Testis (tissue), 3 donors: ENCODE measurements around the gene CCR6. TPM values are rescaled to one million over a fixed set of nuclear protein-coding genes. Genes with fewer than 3 reads are reported as not detected.

Source experiments
- DNase-seq: peaks from one replicate; pipeline ENCODE4 v3.0.0-alpha.2; 2019
- H3K27ac ChIP-seq, 2 donors: fragments of 200-600 bp; sonication (generic); one replicate each; pipeline ENCODE4 v1.5.1; 2019
- H3K27me3 ChIP-seq: fragments of 200-600 bp; sonication (generic); one replicate; pipeline ENCODE4 v1.5.1; 2019
- H3K36me3 ChIP-seq: fragments of 200-600 bp; sonication (generic); one replicate; pipeline ENCODE4 v1.5.1; 2017; ENCODE audit warnings: low read depth; ENCODE audit errors: missing control alignments
- H3K4me1 ChIP-seq: fragments of 200-600 bp; sonication (generic); one replicate; pipeline ENCODE4 v1.5.1; 2019
- H3K4me3 ChIP-seq, 2 donors: fragments of 200-600 bp; sonication (generic); one replicate each; pipeline ENCODE4 v1.5.1; 2017 to 2019
- H3K9me3 ChIP-seq: fragments of 200-600 bp; sonication (generic); one replicate; pipeline ENCODE4 v1.5.1; 2017
- CTCF ChIP-seq, 3 experiments: fragments of 450-650 bp in 2 of 3; fragments of 200-600 bp in 1 of 3; sonication (generic) in 1 of 3; IDR thresholded peaks; one replicate each; pipeline ENCODE4 v1.5.1; 2016 to 2019; ENCODE audit warnings: antibody characterized with exemption in 3 of 3, mild to moderate bottlenecking in 2 of 3, moderate library complexity in 1 of 3
- POLR2A ChIP-seq: fragments of 450-650 bp; IDR thresholded peaks from one replicate; pipeline ENCODE4 v1.6.1; 2017; ENCODE audit warnings: antibody characterized with exemption, mild to moderate bottlenecking, moderate library complexity
- WGBS, 2 donors: methylation state at CpG; one replicate each; pipeline ENCODE4 v1.1.5; 2018; 5-methylcytosine and 5-hydroxymethylcytosine counted together
- intact Hi-C: fragments of 100-400 bp; cut with DNase I; formaldehyde crosslinking; loops from one replicate; pipeline ENCODE4 v1.15.1; 2023; ENCODE audit warnings: low total_unique reads
- polyA plus RNA-seq: library from polyadenylated mRNA; stranded (reverse); fragments of 350-450 nt; fragmentation: Illumina TruSeq; extraction: RNeasy Lipid Tissue Mini Kit (QIAGEN cat#74804); gene quantifications from one replicate; pipeline ENCODE4 v1.2.3, GENCODE V29; 2014; ENCODE audit warnings: low read depth, low replicate concordance; ENCODE audit not compliant: insufficient read depth
- total RNA-seq, 2 donors: library from RNA; depleted of rRNA; stranded (reverse); fragments of >200 nt; gene quantifications; one replicate each; pipeline ENCODE4 v1.2.3, GENCODE V29; 2016

Gene CCR6
- total and polyA plus RNA-seq, 3 donors from 2014 or later, result 0.87 to 5.3 TPM; not detected in 1

GRCh38 chr6:167143041-167143440 is 20.1 kb downstream of the CCR6 start:
- intact Hi-C loops, result loop anchor here (10.0 kb wide), 1 partner anchor 368 kb away; no protein-coding TSS in a partner anchor
- no peaks in the 10 kb centered on the region for H3K9me3 ChIP-seq
- no peaks in the 10 kb centered on the region for H3K27me3 ChIP-seq
- no peak for DNase-seq
- 82 to 85% methylated on average over 4 to 9 of the region's 9 CpGs for WGBS, 2 donors
- TF ChIP-seq POLR2A (no peak), CTCF (IDR thresholded peaks at IDR 0.05) (no peak)
- no peak overlapping the region for H3K27ac ChIP-seq
- no peaks in the 10 kb centered on the region for H3K4me1 ChIP-seq
- no peaks in the 10 kb centered on the region for H3K36me3 ChIP-seq
- no peak overlapping the region for H3K4me3 ChIP-seq

- TF ChIP-seq CTCF (IDR thresholded peaks at IDR 0.05) (no peak), POLR2A (no peak)
- Histone ChIP-seq H3K4me3 (no peak overlapping the region), H3K27me3 (no peaks in the 10 kb centered on the region), H3K9me3 (no peaks in the 10 kb centered on the region), H3K36me3 (no peaks in the 10 kb centered on the region), H3K4me1 (no peaks in the 10 kb centered on the region), H3K27ac (no peak overlapping the region)
- intact Hi-C loops, result loop anchor here (10.0 kb wide), 1 partner anchor 371 kb away; no protein-coding TSS in a partner anchor
- DNase-seq, result no peak
- WGBS, 2 donors, result 51 to 67% methylated on average over 6 to 12 of the region's 12 CpGs
Observed at GRCh38 chr6:167145461-167145860, 22.6 kb downstream of the CCR6 start.

GRCh38 chr6:167146135-167146534 is 23.2 kb downstream of the CCR6 start:
- intact Hi-C loops, result loop anchor here (10.0 kb wide), 1 partner anchor 371 kb away; no protein-coding TSS in a partner anchor
- H3K4me1 ChIP-seq, result no peaks in the 10 kb centered on the region
- 34 to 41% methylated on average over 15 of the region's 15 CpGs for WGBS, 2 donors
- no peak overlapping the region for H3K27ac ChIP-seq
- no peak for TF ChIP-seq POLR2A
- no peak for TF ChIP-seq CTCF (IDR thresholded peaks at IDR 0.05)
- H3K9me3 ChIP-seq, result no peaks in the 10 kb centered on the region
- H3K36me3 ChIP-seq, result no peaks in the 10 kb centered on the region
- peak overlapping the region in 1 of 2 donors; percentile 1 for H3K4me3 ChIP-seq
- DNase-seq, result peak; percentile 56
- H3K27me3 ChIP-seq, result no peaks in the 10 kb centered on the region

GRCh38 chr6:167146977-167147376 is 24.1 kb downstream of the CCR6 start:
- no peaks in the 10 kb centered on the region for H3K27me3 ChIP-seq
- no peaks in the 10 kb centered on the region for H3K36me3 ChIP-seq
- H3K27ac ChIP-seq, result no peak overlapping the region
- 10 to 18% methylated on average over 11 to 16 of the region's 16 CpGs for WGBS, 2 donors
- peak; percentile 18 for DNase-seq
- no peaks in the 10 kb centered on the region for H3K9me3 ChIP-seq
- TF ChIP-seq CTCF (IDR thresholded peaks at IDR 0.05), result no peak
- no peak for TF ChIP-seq POLR2A
- H3K4me1 ChIP-seq, result no peaks in the 10 kb centered on the region
- intact Hi-C loops, result loop anchor here (10.0 kb wide), 1 partner anchor 372 kb away; no protein-coding TSS in a partner anchor
- peak overlapping the region; percentile 1 to 7 for H3K4me3 ChIP-seq

GRCh38 chr6:167148021-167148420 is 25.1 kb downstream of the CCR6 start:
- DNase-seq, result no peak
- Histone ChIP-seq H3K27me3 (no peaks in the 10 kb centered on the region), H3K36me3 (no peaks in the 10 kb centered on the region), H3K4me3 (no peak overlapping the region), H3K27ac (no peak overlapping the region), H3K9me3 (no peaks in the 10 kb centered on the region), H3K4me1 (no peaks in the 10 kb centered on the region)
- no peak for TF ChIP-seq CTCF (IDR thresholded peaks at IDR 0.05)
- TF ChIP-seq POLR2A, result no peak
- intact Hi-C loops, result loop anchor here (10.0 kb wide), 1 partner anchor 373 kb away; no protein-coding TSS in a partner anchor
